Upper lobe of right lung (tissue), 1 donor: Measurements from ENCODE around the gene AFMID. TPM values are rescaled to one million over a fixed set of nuclear protein-coding genes. Genes with fewer than 3 reads are reported as not detected.

ENCODE experiments used
- ATAC-seq: fragments of 200-7000 bp; cut with Tn5 transposase; one replicate; pipeline ENCODE4 v1.9.1; 2020; ENCODE audit warnings: mild to moderate bottlenecking, moderate library complexity
- DNase-seq: peaks from one replicate; pipeline ENCODE4 v3.0.0-alpha.2; 2020
- H3K27ac ChIP-seq: fragments of 200-600 bp; one replicate; pipeline ENCODE4 v1.8.0; 2022
- H3K27me3 ChIP-seq: fragments of 200-600 bp; one replicate; pipeline ENCODE4 v1.8.0; 2022; ENCODE audit warnings: mild to moderate bottlenecking
- H3K36me3 ChIP-seq: fragments of 200-600 bp; one replicate; pipeline ENCODE4 v1.8.0; 2022
- H3K4me1 ChIP-seq: fragments of 200-600 bp; one replicate; pipeline ENCODE4 v1.8.0; 2022
- H3K4me3 ChIP-seq: fragments of 200-600 bp; one replicate; pipeline ENCODE4 v1.8.0; 2022; ENCODE audit warnings: mild to moderate bottlenecking
- H3K9me3 ChIP-seq: fragments of 200-600 bp; one replicate; pipeline ENCODE4 v1.8.0; 2022
- CTCF ChIP-seq: fragments of 200-600 bp; IDR thresholded peaks from one replicate; pipeline ENCODE4 v1.8.0; 2022; ENCODE audit warnings: antibody characterized with exemption
- intact Hi-C: fragments of 100-400 bp; cut with DNase I; formaldehyde crosslinking; loops from one replicate; pipeline ENCODE4 v1.11.0; 2022
- total RNA-seq: library from RNA; stranded (reverse); fragmentation: NEBNext Ultra II Directional; extraction: Animal tissue kit (Norgen Biotek cat#: 25700); gene quantifications from one replicate; pipeline ENCODE4 v1.2.1, GENCODE V29; 2021
- donor health status: DM: no; HTN: yes; CAD: no; lungs with severe emphysema.

The AFMID gene
- total RNA-seq, 1 donor from 2014 or later = 32.5 TPM

DNA sequence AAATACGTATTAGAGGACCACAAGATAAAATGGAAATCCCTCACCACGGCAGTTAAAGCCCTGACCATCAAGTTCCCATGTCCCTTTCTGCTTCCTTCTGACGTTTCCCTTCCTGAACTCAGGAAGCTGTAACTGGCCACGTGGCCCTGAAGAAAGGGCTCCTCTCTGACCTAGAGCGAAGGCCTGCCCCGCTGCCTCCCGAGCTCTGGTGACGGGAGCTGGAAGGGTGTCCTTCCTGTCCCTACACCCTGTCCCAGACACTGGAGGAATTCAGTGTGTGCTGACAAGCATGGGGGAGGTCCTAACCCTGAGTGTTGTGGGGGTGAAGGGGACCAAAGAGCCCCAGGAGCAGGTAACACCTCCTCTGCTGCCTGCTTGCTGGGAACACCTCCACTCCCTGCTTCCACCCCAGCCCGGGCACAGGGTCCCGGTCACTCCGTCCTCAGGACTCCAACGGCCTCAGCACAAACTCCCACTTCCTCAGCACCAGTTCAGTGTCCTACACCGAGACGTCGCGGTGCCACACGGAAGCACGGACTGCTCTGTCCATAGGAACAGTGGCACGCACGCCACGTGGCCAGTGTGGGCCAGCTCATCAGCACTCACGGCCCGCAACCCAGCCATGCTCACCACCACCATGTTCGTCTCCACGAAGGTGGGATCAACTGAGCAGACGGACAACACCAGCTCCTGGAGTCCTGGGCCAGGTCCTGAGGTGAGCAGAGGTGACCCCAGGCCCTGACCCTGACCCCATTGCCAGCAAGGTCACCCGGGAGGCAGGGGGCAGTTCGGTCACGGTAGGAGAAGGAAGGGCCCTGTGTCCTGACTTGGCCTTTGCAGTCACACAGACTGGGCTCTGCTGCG, 61.1 kb downstream of the AFMID start:
- intact Hi-C loops = no loop called here
- ATAC-seq (peak; percentile 1), DNase-seq (peak; percentile 64)
- Histone ChIP-seq H3K4me3 (no peak overlapping the region), H3K36me3 (no peaks in the 10 kb centered on the region), H3K27ac (no peak overlapping the region), H3K27me3 (no peaks in the 10 kb centered on the region), H3K4me1 (peaks cover 16% of the 10 kb centered on the region), H3K9me3 (no peaks in the 10 kb centered on the region)
- TF ChIP-seq CTCF = no peak

- Histone ChIP-seq H3K4me3 (no peak overlapping the region), H3K4me1 (peaks cover 22% of the 10 kb centered on the region), H3K27me3 (no peaks in the 10 kb centered on the region), H3K36me3 (no peaks in the 10 kb centered on the region), H3K9me3 (no peaks in the 10 kb centered on the region), H3K27ac (no peak overlapping the region)
- ATAC-seq (no peak), DNase-seq (no peak)
- intact Hi-C loops = no loop called here
- no peak for TF ChIP-seq CTCF
Observed at GRCh38 chr17:78249074-78249817, 62.1 kb downstream of the AFMID start.

- DNase-seq (no peak), ATAC-seq (no peak)
- no peaks in the 10 kb centered on the region for H3K27me3 ChIP-seq
- H3K27ac ChIP-seq = no peak overlapping the region
- intact Hi-C loops = no loop called here
- TF ChIP-seq CTCF = no peak
- no peak overlapping the region for H3K4me3 ChIP-seq
- H3K4me1 ChIP-seq = peaks cover 22% of the 10 kb centered on the region
- H3K36me3 ChIP-seq = no peaks in the 10 kb centered on the region
- H3K9me3 ChIP-seq = no peaks in the 10 kb centered on the region
Observed at GRCh38 chr17:78249818-78250806, 63.0 kb downstream of the AFMID start.

DNA sequence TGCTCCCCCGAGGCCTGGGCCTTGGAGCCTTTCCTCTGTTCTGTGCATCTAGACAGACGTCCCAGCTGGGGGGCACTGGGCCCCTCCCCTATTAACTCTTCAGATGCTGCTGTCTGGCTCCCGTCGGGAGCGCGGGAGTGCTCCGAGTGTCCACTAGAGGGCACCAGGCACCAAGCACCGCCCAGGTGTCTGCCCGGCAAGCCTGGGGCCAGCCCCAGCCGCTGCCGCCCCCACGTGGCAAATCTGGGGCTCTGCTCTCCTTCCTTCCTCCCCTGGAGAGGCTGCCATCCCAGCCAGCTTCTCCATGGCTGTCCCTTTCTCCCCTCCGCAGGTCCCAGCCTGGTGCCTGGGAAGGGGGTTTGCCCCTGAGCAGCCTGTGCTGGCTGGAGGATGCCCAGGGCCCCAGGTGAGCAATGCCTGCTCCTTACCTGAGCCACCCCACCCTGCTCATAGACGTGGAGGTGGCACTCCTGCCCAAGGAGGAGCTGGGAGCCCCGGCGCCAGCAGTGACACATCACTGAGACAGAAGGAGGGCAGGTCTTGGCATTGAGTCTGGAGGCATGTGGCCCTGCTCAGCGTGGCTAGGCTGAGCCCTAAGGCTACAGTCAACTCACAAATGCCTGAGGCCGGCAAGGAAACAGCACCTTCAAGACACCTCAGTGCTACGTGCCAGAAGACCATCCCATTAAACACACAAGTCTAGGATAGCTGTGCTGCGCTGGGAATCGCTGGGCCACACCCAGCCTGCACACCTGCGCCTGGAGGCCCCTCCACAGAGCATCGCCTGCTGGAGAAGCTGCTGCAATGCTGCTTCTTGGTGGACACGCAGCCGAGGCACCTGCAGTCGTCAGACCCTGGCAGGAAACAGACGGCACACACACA, 64.0 kb downstream of the AFMID start:
- no peak overlapping the region for H3K4me3 ChIP-seq

More for the DNA sequence above, 64.0 kb downstream of the AFMID start:
- peak; percentile 99 for TF ChIP-seq CTCF
- peak; percentile 94 for DNase-seq
- Histone ChIP-seq H3K27ac (no peak overlapping the region), H3K9me3 (no peaks in the 10 kb centered on the region), H3K27me3 (no peaks in the 10 kb centered on the region), H3K4me1 (peaks cover 22% of the 10 kb centered on the region), H3K36me3 (no peaks in the 10 kb centered on the region)
- peak; percentile 92 for ATAC-seq
- intact Hi-C loops = no loop called here
